K562 (cell line): Measurements from ENCODE around the gene ALK. TPM values are rescaled to one million over a fixed set of nuclear protein-coding genes. Genes with fewer than 3 reads are reported as not detected.

ENCODE experiments used
- ATAC-seq: fragments of 200-7000 bp; cut with Tn5 transposase; 3 replicates; pipeline ENCODE4 v1.9.1; 2020; ENCODE audit warnings: moderate library complexity
- BruUV-seq: library from RNA; stranded (reverse); fragments of 400-500 nt; replicated peaks from 2 replicates; lab custom pipeline; 2021; lab: Mats Ljungman, UMichigan
- CTCF ChIA-PET: fragments of 300-600 bp; formaldehyde crosslinking; extraction: SDS; loops from one replicate; lab custom pipeline; 2021; ENCODE audit warnings: low intra/inter-chr PET ratio; lab: Yijun Ruan, JAX
- POLR2A ChIA-PET: fragments of 300-600, 350-650 bp; sonication (Branson Sonifier 250); formaldehyde crosslinking; extraction: SDS; loops from one replicate; lab custom pipeline; 2021; ENCODE audit warnings: antibody characterized with exemption, inconsistent platforms; lab: Yijun Ruan, JAX
- DNase-seq, 4 experiments: peaks; one replicate each; pipeline versions ENCODE4 v3.0.0 to v3.0.0-alpha.2; 2011 to 2018; ENCODE audit warnings: low spot score in 3 of 4, mixed read lengths in 3 of 4; ENCODE audit errors: extremely low read depth in 1 of 4
- FAIRE-seq: peaks from 2 replicates; lab custom pipeline; 2011; peaks lifted over from hg19 to GRCh38; lab: Jason Lieb, UNC
- H2AFZ ChIP-seq: 2 replicates; pipeline ENCODE4 v1.6.0; 2011; ENCODE audit warnings: low read depth, low read length, control low read depth, inconsistent platforms
- H3K27ac ChIP-seq: fragments of 200-600 bp; 3 replicates; pipeline ENCODE4 v1.8.0; 2011; ENCODE audit warnings: low read depth, mild to moderate bottlenecking, control low read depth, inconsistent platforms, low read length, moderate library complexity, mixed read lengths; ENCODE audit errors: extremely low read depth
- H3K27me3 ChIP-seq, 2 experiments: fragments of 300-600 bp in 1 of 2; 2 replicates in 1 of 2; 3 replicates in 1 of 2; pipeline versions ENCODE4 v1.6.0 to v1.8.0; 2011; ENCODE audit warnings: inconsistent platforms in 2 of 2, low read length in 2 of 2, mild to moderate bottlenecking in 1 of 2, mixed read lengths in 1 of 2, moderate library complexity in 1 of 2; ENCODE audit not compliant: control insufficient read depth in 2 of 2, insufficient read depth in 2 of 2
- H3K36me3 ChIP-seq: fragments of 300-600 bp; 3 replicates; pipeline ENCODE4 v1.8.0; 2011; ENCODE audit warnings: mild to moderate bottlenecking, low read length, inconsistent platforms; ENCODE audit not compliant: control insufficient read depth, insufficient read depth
- H3K4me1 ChIP-seq, 2 experiments: fragments of 200-600 bp in 1 of 2; replicated peaks in 1 of 2; 2 replicates in 1 of 2; 3 replicates in 1 of 2; pipeline versions ENCODE4 v1.5.1 to v1.8.0; 2011; ENCODE audit warnings: inconsistent platforms in 2 of 2, low read length in 2 of 2, mild to moderate bottlenecking in 1 of 2, mixed read lengths in 1 of 2, moderate library complexity in 1 of 2; ENCODE audit not compliant: control insufficient read depth in 2 of 2, insufficient read depth in 2 of 2
- H3K4me2 ChIP-seq: 2 replicates; pipeline ENCODE4 v1.6.1; 2011; ENCODE audit warnings: low read length, control low read depth, inconsistent platforms, mixed read lengths; ENCODE audit not compliant: insufficient read depth
- H3K4me3 ChIP-seq: fragments of 200-600 bp; sonication (generic), shearing (Covaris generic); 2 replicates; pipeline ENCODE4 v1.5.1; 2016; ENCODE audit warnings: control low read depth, inconsistent platforms
- H3K79me2 ChIP-seq: fragments of 200-600 bp; 3 replicates; pipeline ENCODE4 v1.8.0; 2011; ENCODE audit warnings: low read length, inconsistent platforms; ENCODE audit not compliant: control insufficient read depth, insufficient read depth
- H3K9ac ChIP-seq, 2 experiments: 2 replicates each; pipeline versions ENCODE4 v1.6.0 to v1.6.1; 2011; ENCODE audit warnings: low read depth in 2 of 2, low read length in 2 of 2, control low read depth in 1 of 2, inconsistent platforms in 1 of 2, mild to moderate bottlenecking in 1 of 2, mixed read lengths in 1 of 2; ENCODE audit not compliant: insufficient read depth in 1 of 2
- H3K9me1 ChIP-seq: one replicate; pipeline ENCODE4 v1.6.0; 2011; ENCODE audit warnings: inconsistent platforms, mild to moderate bottlenecking, low read length, moderate library complexity; ENCODE audit not compliant: control insufficient read depth, insufficient read depth
- H3K9me3 ChIP-seq: replicated peaks from 2 replicates; pipeline ENCODE4 v1.5.1; 2011; ENCODE audit warnings: low read depth, low read length, inconsistent platforms; ENCODE audit not compliant: control insufficient read depth, insufficient read depth
- H4K20me1 ChIP-seq: replicated peaks from 2 replicates; pipeline ENCODE4 v1.6.1; 2011; ENCODE audit warnings: low read length, inconsistent platforms, mixed read lengths; ENCODE audit not compliant: control insufficient read depth, insufficient read depth
- ETV1 ChIP-seq: fragments of 450-650 bp; conservative IDR thresholded peaks from 2 replicates; pipeline ENCODE4 v1.6.1; 2016; ENCODE audit warnings: missing genetic modification characterization, control low read depth, low read depth, missing compliant biosample characterization
- L3MBTL2 ChIP-seq: fragments of 450-650 bp; IDR thresholded peaks from 2 replicates; pipeline ENCODE4 v1.6.1; 2016; ENCODE audit warnings: mild to moderate bottlenecking, moderate library complexity
- SIN3B ChIP-seq: fragments of 450-650 bp; IDR thresholded peaks from 2 replicates; pipeline ENCODE4 v1.6.1; 2017; ENCODE audit warnings: low read depth, mild to moderate bottlenecking, moderate library complexity
- SMAD2 ChIP-seq: fragments of 150-350 bp; IDR thresholded peaks from 2 replicates; pipeline ENCODE4 v1.6.1; 2014; ENCODE audit warnings: low read depth, mild to moderate bottlenecking, low read length
- ZNF146 ChIP-seq: IDR thresholded peaks from one replicate; pipeline ENCODE4 v1.6.1; 2018; ENCODE audit warnings: missing compliant biosample characterization; ENCODE audit not compliant: unreplicated experiment
- ZNF41 ChIP-seq: fragments of 250-450 bp; sonication (Bioruptor Pico); conservative IDR thresholded peaks from 2 replicates; pipeline ENCODE4 v1.4.0; 2020; ENCODE audit warnings: mild to moderate bottlenecking
- WGBS: fragments of 100-300 bp; shearing (Covaris generic); methylation state at CpG from one replicate; pipeline ENCODE4 v1.1.6; 2016; ENCODE audit warnings: low coverage, mixed read lengths; ENCODE audit not compliant: insufficient coverage; ENCODE audit errors: missing lambda C conversion rate; 5-methylcytosine and 5-hydroxymethylcytosine counted together
- in situ Hi-C: fragments of 300-500 bp; cut with MboI; formaldehyde crosslinking; loops from 4 replicates; pipeline ENCODE4 v1.15.0; 2018; ENCODE audit warnings: inconsistent platforms, mixed read lengths
- intact Hi-C: fragments of 100-400 bp; cut with micrococcal nuclease; formaldehyde crosslinking; loops from 2 replicates; pipeline ENCODE4 v1.14.2; 2022
- polyA plus RNA-seq, 8 experiments: library from polyadenylated mRNA; depleted of rRNA in 4 of 8; stranded (reverse) in 5 of 8; unstranded in 3 of 8; fragments of >200 nt; fragmentation: Nextera tagmentation in 2 of 8; fragmentation: Illumina TruSeq in 1 of 8; extraction: Ambion mirVana in 2 of 8; extraction: Trizol in 1 of 8; gene quantifications; 2 replicates each; pipeline versions ENCODE4 v1.2.1 to v1.2.3, GENCODE V29; 2011 to 2014; ENCODE audit warnings: inconsistent platforms in 1 of 8, missing spikeins in 1 of 8
- total RNA-seq, 7 experiments: library from RNA; depleted of rRNA in 6 of 7; stranded (reverse); fragments of >200 nt in 6 of 7; fragmentation: Illumina TruSeq in 2 of 7; extraction: Trizol in 2 of 7; gene quantifications; 2 replicates each; pipeline versions ENCODE4 v1.2.1 to v1.2.3, GENCODE V29; 2011 to 2021; ENCODE audit warnings: low replicate concordance in 1 of 7
- TF ChIP-seq, protein P1 (sequence below), 2 experiments: fragments of 450-650 bp; IDR thresholded peaks; 2 replicates each; pipeline ENCODE4 v1.6.1; 2018; ENCODE audit warnings: mild to moderate bottlenecking in 2 of 2, low read depth in 1 of 2; ENCODE audit not compliant: partially characterized antibody in 2 of 2
- TF ChIP-seq, protein P2 (sequence below): fragments of 450-650 bp; IDR thresholded peaks from 2 replicates; pipeline ENCODE4 v1.6.1; 2014; ENCODE audit warnings: low read depth, mild to moderate bottlenecking, moderate library complexity, borderline replicate concordance
- TF ChIP-seq, protein P3 (sequence below): fragments of 150-350 bp; conservative IDR thresholded peaks from 2 replicates; pipeline ENCODE4 v1.6.1; 2014; ENCODE audit warnings: low read length

Gene ALK
- total and polyA plus RNA-seq, 9 of the 15 experiments (the other 6 are each of a cell fraction or from before 2014, with no cell fraction given) = not detected

DNA sequence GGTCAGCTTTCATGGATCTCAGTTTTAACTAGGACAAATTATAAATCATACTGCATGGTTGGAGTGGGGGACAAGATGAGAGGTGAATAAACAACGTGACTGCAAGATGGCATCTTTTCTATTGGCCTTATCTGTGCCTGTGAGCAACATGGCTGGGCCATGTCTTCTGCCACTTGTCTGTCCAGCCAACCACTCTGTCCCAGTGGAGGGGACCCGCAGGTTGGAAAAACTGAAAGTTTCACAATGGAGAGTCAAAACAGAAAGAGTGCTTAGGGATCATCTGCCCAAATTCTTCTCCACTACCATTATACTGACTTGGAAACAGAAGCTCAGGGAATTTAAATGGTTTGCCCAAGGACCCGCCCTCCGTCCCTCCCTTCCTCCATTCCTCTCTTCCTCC lies 104.1 kb downstream of the ALK start:
- Histone ChIP-seq H3K4me3 (no peak overlapping the region), H3K9ac (no peak overlapping the region), H3K79me2 (no peaks in the 10 kb centered on the region), H3K4me1 (no peaks in the 10 kb centered on the region), H3K27ac (no peak overlapping the region), H2AFZ (no peak overlapping the region), H4K20me1 (no peaks in the 10 kb centered on the region), H3K36me3 (no peaks in the 10 kb centered on the region), H3K27me3 (peaks cover 0 to 4% of the 10 kb centered on the region in 2 experiments; a peak in 1 of 5 replicates), H3K4me2 (no peak overlapping the region), H3K9me1 (no peaks in the 10 kb centered on the region), H3K9me3 (no peaks in the 10 kb centered on the region)
- in situ Hi-C loops (no loop called here), intact Hi-C loops (no loop called here)
- ChIA-PET CTCF (no interaction called here), POLR2A (interaction anchor here (1.4 kb wide), 1 partner anchor 9 kb away, joined by 3 read pairs; no protein-coding TSS in a partner anchor)
- DNase-seq = no peak
- no TSS peak for BruUV-seq
- TF ChIP-seq SIN3B (no peak), ETV1 (no peak), ZNF41 (CRISPR knock-in tag) (no peak), L3MBTL2 (no peak), SMAD2 (no peak), ZNF146 (no peak)
- TF ChIP-seq, protein P1, sequence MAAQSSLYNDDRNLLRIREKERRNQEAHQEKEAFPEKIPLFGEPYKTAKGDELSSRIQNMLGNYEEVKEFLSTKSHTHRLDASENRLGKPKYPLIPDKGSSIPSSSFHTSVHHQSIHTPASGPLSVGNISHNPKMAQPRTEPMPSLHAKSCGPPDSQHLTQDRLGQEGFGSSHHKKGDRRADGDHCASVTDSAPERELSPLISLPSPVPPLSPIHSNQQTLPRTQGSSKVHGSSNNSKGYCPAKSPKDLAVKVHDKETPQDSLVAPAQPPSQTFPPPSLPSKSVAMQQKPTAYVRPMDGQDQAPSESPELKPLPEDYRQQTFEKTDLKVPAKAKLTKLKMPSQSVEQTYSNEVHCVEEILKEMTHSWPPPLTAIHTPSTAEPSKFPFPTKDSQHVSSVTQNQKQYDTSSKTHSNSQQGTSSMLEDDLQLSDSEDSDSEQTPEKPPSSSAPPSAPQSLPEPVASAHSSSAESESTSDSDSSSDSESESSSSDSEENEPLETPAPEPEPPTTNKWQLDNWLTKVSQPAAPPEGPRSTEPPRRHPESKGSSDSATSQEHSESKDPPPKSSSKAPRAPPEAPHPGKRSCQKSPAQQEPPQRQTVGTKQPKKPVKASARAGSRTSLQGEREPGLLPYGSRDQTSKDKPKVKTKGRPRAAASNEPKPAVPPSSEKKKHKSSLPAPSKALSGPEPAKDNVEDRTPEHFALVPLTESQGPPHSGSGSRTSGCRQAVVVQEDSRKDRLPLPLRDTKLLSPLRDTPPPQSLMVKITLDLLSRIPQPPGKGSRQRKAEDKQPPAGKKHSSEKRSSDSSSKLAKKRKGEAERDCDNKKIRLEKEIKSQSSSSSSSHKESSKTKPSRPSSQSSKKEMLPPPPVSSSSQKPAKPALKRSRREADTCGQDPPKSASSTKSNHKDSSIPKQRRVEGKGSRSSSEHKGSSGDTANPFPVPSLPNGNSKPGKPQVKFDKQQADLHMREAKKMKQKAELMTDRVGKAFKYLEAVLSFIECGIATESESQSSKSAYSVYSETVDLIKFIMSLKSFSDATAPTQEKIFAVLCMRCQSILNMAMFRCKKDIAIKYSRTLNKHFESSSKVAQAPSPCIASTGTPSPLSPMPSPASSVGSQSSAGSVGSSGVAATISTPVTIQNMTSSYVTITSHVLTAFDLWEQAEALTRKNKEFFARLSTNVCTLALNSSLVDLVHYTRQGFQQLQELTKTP (IDR thresholded peaks at IDR 0.05; ENCODE audit: low read depth in 1 of 2, partially characterized antibody in 2 of 2) = no peak
- TF ChIP-seq, protein P2, sequence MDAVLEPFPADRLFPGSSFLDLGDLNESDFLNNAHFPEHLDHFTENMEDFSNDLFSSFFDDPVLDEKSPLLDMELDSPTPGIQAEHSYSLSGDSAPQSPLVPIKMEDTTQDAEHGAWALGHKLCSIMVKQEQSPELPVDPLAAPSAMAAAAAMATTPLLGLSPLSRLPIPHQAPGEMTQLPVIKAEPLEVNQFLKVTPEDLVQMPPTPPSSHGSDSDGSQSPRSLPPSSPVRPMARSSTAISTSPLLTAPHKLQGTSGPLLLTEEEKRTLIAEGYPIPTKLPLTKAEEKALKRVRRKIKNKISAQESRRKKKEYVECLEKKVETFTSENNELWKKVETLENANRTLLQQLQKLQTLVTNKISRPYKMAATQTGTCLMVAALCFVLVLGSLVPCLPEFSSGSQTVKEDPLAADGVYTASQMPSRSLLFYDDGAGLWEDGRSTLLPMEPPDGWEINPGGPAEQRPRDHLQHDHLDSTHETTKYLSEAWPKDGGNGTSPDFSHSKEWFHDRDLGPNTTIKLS = no peak
- TF ChIP-seq, protein P3, sequence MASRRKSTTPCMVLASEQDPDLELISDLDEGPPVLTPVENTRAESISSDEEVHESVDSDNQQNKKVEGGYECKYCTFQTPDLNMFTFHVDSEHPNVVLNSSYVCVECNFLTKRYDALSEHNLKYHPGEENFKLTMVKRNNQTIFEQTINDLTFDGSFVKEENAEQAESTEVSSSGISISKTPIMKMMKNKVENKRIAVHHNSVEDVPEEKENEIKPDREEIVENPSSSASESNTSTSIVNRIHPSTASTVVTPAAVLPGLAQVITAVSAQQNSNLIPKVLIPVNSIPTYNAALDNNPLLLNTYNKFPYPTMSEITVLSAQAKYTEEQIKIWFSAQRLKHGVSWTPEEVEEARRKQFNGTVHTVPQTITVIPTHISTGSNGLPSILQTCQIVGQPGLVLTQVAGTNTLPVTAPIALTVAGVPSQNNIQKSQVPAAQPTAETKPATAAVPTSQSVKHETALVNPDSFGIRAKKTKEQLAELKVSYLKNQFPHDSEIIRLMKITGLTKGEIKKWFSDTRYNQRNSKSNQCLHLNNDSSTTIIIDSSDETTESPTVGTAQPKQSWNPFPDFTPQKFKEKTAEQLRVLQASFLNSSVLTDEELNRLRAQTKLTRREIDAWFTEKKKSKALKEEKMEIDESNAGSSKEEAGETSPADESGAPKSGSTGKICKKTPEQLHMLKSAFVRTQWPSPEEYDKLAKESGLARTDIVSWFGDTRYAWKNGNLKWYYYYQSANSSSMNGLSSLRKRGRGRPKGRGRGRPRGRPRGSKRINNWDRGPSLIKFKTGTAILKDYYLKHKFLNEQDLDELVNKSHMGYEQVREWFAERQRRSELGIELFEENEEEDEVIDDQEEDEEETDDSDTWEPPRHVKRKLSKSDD = no peak
- ATAC-seq = no peak
- 0% methylated on average over 4 of the region's 4 CpGs for WGBS
- FAIRE-seq = no peak
